Liver (tissue), 9 donors: Measurements from ENCODE around the gene BMPER. TPM values are rescaled to one million over a fixed set of nuclear protein-coding genes. Genes with fewer than 3 reads are reported as not detected.

Source experiments
- DNase-seq: peaks from one replicate; pipeline ENCODE4 v3.0.0-alpha.2; 2017; ENCODE audit warnings: low spot score
- H3K27ac ChIP-seq, 2 donors: one replicate each; pipeline ENCODE4 v1.7.0; 2013; ENCODE audit warnings: inconsistent platforms in 2 of 2, low read length in 2 of 2, control low read depth in 1 of 2, low read depth in 1 of 2, mild to moderate bottlenecking in 1 of 2
- H3K27me3 ChIP-seq, 4 donors: one replicate each; pipeline versions ENCODE4 v1.6.1 to v1.7.0; 2013; ENCODE audit warnings: low read length in 3 of 4, inconsistent platforms in 1 of 4, mild to moderate bottlenecking in 1 of 4, moderate library complexity in 1 of 4; ENCODE audit not compliant: control insufficient read depth in 4 of 4, insufficient read depth in 4 of 4
- H3K36me3 ChIP-seq, 4 donors: one replicate each; pipeline versions ENCODE4 v1.6.1 to v1.7.0; 2013; ENCODE audit warnings: low read length in 3 of 4, mild to moderate bottlenecking in 3 of 4, low read depth in 1 of 4, moderate library complexity in 1 of 4; ENCODE audit not compliant: control insufficient read depth in 4 of 4, insufficient read depth in 3 of 4
- H3K4me1 ChIP-seq, 4 donors: one replicate each; pipeline versions ENCODE4 v1.6.1 to v1.7.0; 2013; ENCODE audit warnings: low read length in 3 of 4, mild to moderate bottlenecking in 3 of 4, moderate library complexity in 1 of 4; ENCODE audit not compliant: control insufficient read depth in 4 of 4, insufficient read depth in 4 of 4
- H3K4me3 ChIP-seq, 3 donors: one replicate each; pipeline versions ENCODE4 v1.6.1 to v1.7.0; 2013; ENCODE audit warnings: low read length in 3 of 3, control low read depth in 1 of 3, low read depth in 1 of 3, mild to moderate bottlenecking in 1 of 3
- H3K9ac ChIP-seq, 2 donors: one replicate each; pipeline ENCODE4 v1.7.0; 2013; ENCODE audit warnings: low read length in 2 of 2, mild to moderate bottlenecking in 2 of 2, moderate library complexity in 2 of 2, control low read depth in 1 of 2, low read depth in 1 of 2
- H3K9me3 ChIP-seq, 4 donors: one replicate each; pipeline versions ENCODE4 v1.6.1 to v1.7.0; 2013; ENCODE audit warnings: low read length in 3 of 4; ENCODE audit not compliant: control insufficient read depth in 4 of 4
- ATF3 ChIP-seq: IDR thresholded peaks from 2 replicates; pipeline ENCODE4 v1.6.1; 2016; ENCODE audit warnings: antibody characterized with exemption
- CTCF ChIP-seq: fragments of 150-350 bp; IDR thresholded peaks from 2 replicates; pipeline ENCODE4 v1.5.1; 2017; ENCODE audit warnings: improper control_type of control experiment, low read depth, low read length; ENCODE audit not compliant: missing input control
- EGR1 ChIP-seq, 2 donors: IDR thresholded peaks; 2 replicates each; pipeline ENCODE4 v1.6.1; 2016 to 2018; ENCODE audit warnings: antibody characterized with exemption in 2 of 2, low read depth in 2 of 2
- FOXA1 ChIP-seq: IDR thresholded peaks from 2 replicates; pipeline ENCODE4 v1.6.1; 2016; ENCODE audit warnings: antibody characterized with exemption
- FOXA2 ChIP-seq: IDR thresholded peaks from 2 replicates; pipeline ENCODE4 v1.6.1; 2016; ENCODE audit warnings: antibody characterized with exemption
- HNF4A ChIP-seq, 2 donors: conservative IDR thresholded peaks; 2 replicates each; pipeline ENCODE4 v1.6.1; 2016; ENCODE audit warnings: antibody characterized with exemption in 2 of 2, mild to moderate bottlenecking in 2 of 2
- MAX ChIP-seq: IDR thresholded peaks from 2 replicates; pipeline ENCODE4 v1.6.1; 2016; ENCODE audit warnings: antibody characterized with exemption
- NR2F2 ChIP-seq: IDR thresholded peaks from 2 replicates; pipeline ENCODE4 v1.6.1; 2016; ENCODE audit warnings: antibody characterized with exemption
- RAD21 ChIP-seq, 2 donors: IDR thresholded peaks; 2 replicates each; pipeline ENCODE4 v1.6.1; 2016; ENCODE audit warnings: antibody characterized with exemption in 2 of 2, mild to moderate bottlenecking in 2 of 2
- REST ChIP-seq: IDR thresholded peaks from 2 replicates; pipeline ENCODE4 v1.6.1; 2016; ENCODE audit warnings: antibody characterized with exemption, mild to moderate bottlenecking
- RXRA ChIP-seq, 2 donors: IDR thresholded peaks; 2 replicates each; pipeline ENCODE4 v1.6.1; 2017 to 2018; ENCODE audit warnings: antibody characterized with exemption in 2 of 2, mild to moderate bottlenecking in 1 of 2
- ZBTB33 ChIP-seq: IDR thresholded peaks from 2 replicates; pipeline ENCODE4 v1.6.1; 2016; ENCODE audit warnings: antibody characterized with exemption
- WGBS: extraction: QIAGEN DNeasy Blood & Tissue Kit; methylation state at CpG from one replicate; pipeline ENCODE4 v1.1.7; 2013; 5-methylcytosine and 5-hydroxymethylcytosine counted together
- polyA plus RNA-seq, 2 donors: library from polyadenylated mRNA; stranded (reverse) in 1 of 2; unstranded in 1 of 2; fragments of 200-250 nt in 1 of 2; fragments of >200 nt in 1 of 2; fragmentation: Nextera tagmentation in 1 of 2; extraction: Ambion mirVana in 1 of 2; gene quantifications; one replicate each; pipeline versions ENCODE4 v1.2.1 to v1.2.3, GENCODE V29; 2013 to 2015
- total RNA-seq, 2 donors: library from RNA; depleted of rRNA; stranded (reverse); fragments of >200 nt; gene quantifications; one replicate each; pipeline ENCODE4 v1.2.3, GENCODE V29; 2014
- donor health status: healthy.
- donor health status: healthy.
- donor health status: healthy.
- donor health status: healthy.
- donor health status: healthy.

BMPER gene
- total and polyA plus RNA-seq, 4 donors, result 4.0 to 8.5 (median 6.2) TPM

GRCh38 chr7:34130558-34131295 is 225.4 kb downstream of the BMPER start:
- no peaks in the 10 kb centered on the region for H3K4me1 ChIP-seq

More at GRCh38 chr7:34130558-34131295, 225.4 kb downstream of the BMPER start:
- H3K36me3 ChIP-seq, result no peaks in the 10 kb centered on the region
- no peak overlapping the region for H3K27ac ChIP-seq
- H3K9me3 ChIP-seq, result peaks cover 0 to 2% (median under 1%) of the 10 kb centered on the region in 4 donors
- H3K27me3 ChIP-seq, result peaks cover 0 to 3% (median 0%) of the 10 kb centered on the region in 4 donors
- DNase-seq, result no peak
- TF ChIP-seq FOXA1 (no peak), RXRA (IDR thresholded peaks at IDR 0.05) (no peak), REST (no peak), ZBTB33 (no peak), RAD21 (IDR thresholded peaks at IDR 0.05) (no peak), EGR1 (IDR thresholded peaks at IDR 0.05; ENCODE audit: low read depth in 2 of 2) (no peak), MAX (no peak), ATF3 (no peak), HNF4A (conservative IDR thresholded peaks at IDR 0.05) (no peak), CTCF (no peak), NR2F2 (no peak), FOXA2 (no peak)
- H3K9ac ChIP-seq, result no peak overlapping the region
- 83% methylated on average over 5 of the region's 5 CpGs for WGBS
- H3K4me3 ChIP-seq, result no peak overlapping the region
